GM18858 (cell line): Measurements from ENCODE around the gene MPRIP.

ENCODE experiments used
- ATAC-seq: cut with Tn5 transposase; IDR thresholded peaks from one replicate; pipeline ENCODE4 v1.9.1; 2021; ENCODE audit not compliant: unreplicated experiment

The MPRIP gene

DNA sequence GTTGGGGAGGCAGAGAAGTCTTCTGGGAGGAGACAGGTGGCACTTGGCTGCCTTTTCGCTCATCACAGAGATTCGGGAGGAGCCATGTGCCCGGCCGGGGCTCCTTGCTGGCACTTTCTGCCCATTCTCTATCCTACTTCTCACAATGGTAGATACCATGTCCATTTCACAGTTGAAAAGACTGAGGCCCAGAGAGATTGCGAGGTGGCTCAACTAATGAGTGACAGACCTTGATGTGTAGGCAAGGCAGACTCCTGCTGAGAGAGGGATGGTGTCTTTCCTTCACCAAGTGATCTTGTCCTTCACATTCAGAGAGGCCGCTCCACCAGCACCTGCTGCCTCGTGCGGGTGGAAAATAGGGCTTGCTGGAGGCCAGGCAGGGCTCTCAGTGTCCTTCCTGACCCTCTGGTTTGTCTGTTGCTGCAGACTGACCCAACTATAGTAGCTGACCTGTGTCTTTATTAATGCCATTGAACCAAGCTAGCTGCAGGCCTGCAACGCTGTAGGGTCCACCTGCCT, 42.1 kb downstream of the MPRIP start:
- ATAC-seq: no peak

DNA sequence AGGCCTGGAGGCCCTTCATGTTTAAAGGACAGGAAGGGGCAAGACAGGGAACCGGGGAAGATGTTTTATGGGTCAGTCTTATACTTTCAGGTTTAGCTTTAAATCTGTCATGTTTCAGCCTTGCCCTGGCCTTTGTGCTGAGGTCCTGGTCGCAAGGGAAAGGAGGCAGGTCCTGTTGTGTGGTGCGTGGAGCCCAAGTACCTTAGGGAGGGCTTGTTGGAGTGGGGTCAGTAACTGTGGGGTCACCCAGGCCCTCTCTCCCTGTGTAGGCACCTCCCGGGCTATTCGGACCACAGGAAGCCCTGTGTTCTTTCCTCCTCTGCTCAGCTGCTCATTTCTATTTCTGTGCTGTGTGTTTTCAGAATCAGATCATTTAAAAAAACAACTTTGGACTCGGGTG, 42.7 kb downstream of the MPRIP start:
- no peak for ATAC-seq

DNA sequence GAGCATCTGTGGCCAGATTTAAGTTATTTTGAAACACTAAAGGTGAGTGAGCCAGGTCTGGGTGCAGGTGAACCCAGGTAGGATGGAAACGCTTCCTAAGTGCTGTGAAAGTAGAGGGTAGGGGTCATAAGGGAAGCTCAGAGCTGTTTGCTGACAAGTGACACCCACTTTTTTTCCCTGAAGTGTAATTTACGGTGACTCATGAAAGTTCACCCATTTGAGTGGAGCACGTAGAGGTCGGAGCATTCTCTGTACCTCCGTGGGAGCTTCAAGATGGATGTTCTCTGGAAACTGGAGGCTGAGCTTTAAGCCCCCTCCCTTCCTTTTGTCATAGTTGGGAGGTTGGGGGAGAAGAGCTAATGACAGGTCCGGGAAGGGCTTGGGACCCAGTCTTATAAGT, 44.3 kb downstream of the MPRIP start:
- ATAC-seq: no peak

DNA sequence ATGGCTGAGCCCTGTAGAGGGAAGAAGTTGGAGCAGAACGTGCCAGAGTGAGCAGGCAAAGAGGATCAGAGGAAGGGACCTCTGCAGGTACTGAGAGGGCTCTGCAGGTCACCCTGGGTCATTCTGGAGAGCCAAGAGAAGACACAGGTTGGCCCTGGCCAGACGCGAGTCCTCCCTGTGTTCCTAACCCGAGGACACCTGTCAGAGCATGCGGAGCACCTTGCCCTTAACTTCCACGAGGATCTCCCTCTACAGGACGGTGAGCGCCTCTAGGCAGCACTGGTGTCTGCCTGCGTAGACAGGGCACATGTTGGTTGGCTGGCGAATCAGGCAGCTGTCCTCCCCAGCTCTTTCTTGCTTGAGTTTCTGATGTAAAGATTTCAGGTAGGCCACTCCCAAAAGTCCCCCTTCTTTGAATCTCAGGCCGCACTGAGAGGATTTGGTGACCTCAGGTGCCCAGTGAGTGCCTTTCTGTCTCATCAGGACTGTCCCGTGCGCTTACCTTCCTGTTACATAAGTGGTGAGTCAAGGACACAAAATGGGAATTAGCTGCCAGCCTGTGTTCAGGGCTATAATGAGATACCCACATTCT, 45.3 kb downstream of the MPRIP start:
- no peak for ATAC-seq

DNA sequence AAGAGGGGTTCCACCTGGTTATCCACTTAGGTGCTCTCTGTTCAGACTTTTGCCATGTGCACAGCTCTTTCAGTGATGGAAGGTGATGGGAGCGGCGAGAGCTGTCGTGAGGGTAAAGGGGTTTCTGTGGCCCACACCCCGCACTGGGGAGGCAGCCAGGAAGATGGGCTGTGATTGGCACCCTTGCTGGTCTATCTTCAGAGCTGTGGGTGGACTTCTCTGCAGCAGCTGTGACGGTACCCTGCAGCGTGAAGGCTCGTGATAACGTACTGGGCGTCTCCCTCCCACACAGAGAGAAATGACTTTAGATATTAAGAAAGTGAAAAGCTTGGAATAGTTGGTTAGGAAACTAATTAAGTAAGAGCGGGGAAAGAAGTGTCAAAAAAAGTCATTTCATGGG, 45.8 kb downstream of the MPRIP start:
- no peak for ATAC-seq

DNA sequence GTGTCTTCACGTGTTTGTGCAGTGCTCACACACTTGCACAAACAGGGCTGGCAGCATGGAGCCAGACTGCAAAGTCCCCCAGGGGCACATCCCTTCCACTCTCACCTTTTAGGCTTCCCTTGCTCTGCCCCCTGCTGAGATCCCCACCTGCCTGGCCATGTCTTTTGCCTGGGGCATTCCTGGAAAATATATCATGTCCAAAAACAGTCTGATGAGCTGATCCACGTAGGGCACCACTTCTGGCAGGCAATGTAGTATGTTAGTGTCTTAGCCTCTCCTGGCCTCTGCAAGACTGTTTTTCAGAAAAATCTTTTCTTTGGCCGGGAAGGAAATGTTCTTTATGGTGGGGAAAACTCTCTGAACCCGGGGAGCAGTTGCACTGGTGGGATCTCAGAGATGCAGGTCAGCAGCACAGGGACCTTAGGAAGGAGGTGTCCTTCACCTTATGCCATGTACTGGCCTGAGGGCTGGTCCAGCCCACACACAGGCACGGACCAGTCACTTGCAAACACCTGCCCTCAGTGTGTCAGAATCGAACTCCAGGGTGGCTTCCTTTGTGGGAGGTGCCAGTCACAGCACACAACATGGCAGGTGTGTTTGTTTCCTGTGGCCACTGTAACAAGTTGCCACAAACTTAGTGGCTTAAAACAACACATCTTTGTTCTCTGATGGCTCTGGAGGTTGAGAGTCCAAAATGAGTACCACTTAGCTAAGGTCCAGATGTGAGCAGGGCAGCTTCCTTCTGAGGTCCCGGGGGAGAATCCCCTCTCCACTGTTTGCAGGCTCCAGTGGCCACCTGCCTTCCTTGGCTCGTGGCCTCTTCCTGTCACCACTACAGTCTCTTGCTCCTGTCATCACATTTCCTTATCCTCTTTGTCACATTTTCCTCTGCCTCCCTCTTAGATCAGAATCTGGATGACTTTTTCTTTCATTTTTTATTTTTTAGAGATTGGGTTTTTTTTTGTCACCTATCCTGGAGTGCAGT, 46.6 kb downstream of the MPRIP start:
- no peak for ATAC-seq

DNA sequence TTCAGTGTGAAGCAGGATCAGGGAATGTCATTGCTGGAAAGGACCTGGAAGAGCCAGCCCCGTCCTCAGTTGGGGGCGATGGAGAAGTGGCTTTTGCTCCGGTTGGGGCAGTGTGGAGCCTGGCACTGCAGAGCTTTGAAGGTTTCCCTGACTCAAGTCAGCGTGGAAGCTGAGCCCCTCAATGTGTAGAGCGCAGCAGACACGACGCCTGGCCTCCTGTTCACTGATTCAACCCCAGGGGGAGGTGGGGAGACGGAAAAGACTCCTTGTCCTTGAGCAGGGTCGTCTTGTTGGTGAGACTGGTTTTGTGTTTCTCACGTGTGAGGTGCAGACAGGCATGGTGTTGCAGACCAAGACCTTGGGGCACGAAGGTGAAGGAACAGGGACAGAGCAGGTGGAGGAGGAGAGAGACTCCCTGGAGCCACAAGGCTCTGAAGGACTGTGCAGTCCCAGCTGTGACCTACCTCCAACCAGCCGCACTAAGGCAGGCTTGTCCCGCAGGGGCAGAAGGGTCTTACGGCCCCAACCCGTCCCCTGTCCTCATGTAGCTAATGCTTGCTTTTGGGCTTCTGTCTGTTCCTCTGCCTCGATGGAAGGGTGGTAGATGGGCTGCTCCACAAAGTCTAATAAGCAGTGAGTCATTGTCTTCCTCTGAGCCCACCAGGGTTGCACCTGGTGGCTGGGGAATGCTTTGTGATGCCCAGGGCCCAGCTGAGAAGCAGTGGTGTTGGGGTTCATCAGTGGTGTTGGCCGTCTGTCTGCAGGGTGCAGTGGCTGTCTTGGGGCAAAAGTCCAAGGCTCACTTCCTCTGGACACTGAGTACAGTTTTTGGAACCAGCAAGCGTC, 47.8 kb downstream of the MPRIP start:
- no peak for ATAC-seq

DNA sequence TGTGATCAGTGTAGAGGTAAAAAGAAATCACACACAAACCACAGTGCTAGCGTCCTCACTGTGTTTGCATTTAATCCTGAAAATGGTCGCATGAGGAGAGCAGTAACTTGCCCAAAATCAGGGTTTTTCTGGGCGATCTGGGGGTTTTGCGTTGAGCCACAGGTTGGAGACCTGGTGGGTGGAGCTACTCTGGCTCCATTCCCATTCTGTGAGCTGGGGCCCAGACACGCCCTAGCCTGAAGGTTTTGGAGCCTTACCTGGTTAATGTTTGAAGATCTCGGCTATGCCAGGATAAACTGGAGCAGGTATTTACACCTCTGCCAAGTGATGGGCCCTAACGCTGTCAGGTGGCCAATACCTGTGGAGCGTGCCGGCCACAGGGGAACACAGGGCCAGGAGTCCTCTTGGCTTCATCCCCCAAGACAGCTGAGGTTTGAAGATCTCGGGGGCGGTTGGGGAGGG, 48.4 kb downstream of the MPRIP start:
- no peak for ATAC-seq

DNA sequence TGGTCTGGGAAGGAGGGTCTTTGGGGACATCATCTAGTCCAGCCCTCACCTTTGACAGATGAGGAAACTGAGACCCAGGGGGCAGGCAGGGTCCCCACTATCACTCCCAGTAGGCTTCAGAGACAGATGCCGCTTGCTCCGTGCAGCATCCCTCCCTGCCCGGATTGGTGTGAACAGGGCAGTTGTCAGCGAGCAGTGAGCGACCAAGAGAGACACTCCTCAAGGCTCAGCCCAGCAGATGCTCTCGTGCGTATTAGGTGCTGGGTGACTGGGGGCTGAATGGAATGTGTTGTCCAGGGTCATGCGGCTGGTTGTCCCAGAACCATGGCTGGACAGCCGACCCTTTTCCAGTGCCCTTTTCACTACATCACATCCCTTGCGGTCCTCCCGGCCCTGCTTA, 49.0 kb downstream of the MPRIP start:
- no peak for ATAC-seq

DNA sequence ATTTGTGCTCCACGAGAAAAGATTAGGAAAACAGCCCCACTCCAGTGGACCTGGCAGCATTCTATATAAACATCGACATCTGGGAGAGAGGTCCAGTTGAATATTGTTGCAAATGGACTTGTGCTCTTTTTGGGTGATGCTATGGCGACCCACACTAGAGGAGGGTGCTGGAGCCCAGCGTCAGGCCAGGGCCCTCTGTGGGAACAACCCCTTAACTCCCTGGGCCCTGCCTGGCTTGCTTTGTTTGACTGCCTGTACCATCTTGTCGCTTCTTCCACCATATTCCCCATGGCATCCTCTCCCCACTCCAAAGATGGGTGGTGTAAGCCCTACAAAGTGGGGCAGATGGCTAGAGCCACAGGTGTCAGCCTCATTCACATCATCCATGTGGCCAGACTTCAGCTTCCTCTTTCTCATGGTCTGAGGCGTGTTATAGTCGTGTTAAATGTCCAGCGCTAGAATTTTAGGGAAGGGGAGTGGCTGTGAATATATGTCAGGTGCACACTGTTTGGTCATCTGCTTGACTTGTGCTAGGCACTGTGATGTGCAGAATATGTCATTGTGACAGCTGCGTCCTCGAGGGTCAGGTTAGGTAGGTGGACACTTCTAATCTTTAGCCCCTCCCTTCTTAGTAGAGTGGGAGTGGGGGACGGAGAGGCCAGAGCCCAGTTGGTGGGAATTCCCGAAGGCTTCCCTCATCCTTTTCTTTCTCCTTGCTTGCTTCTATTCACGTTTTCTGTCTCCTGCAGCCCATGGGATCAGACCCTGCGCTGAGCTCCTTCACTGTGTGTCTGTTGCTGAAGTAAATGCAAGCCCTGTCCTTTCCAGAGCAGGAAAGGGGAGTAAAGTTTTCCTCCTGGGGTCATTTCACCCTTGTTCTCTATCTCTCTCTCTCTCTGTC, 49.8 kb downstream of the MPRIP start:
- no peak for ATAC-seq

DNA sequence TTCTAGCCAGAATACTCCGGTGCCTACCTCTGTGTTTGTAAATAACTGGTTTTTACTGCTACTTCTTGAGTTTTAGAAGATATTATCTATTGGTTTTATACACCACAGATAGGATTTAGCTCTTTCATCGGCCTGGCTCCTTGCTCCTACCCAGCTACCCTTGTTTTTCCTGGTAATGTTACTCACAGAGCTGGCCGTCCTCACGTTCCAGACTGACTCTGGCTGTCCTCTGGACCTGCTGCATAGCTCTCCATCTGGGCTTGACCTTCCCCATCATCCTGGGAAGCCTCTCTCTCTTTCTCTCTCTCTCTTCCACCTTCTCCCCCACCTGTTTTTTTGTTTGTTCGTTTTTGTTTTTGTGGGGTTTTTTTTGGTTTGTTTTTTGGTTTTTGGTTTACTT, 51.5 kb downstream of the MPRIP start:
- ATAC-seq: no peak

DNA sequence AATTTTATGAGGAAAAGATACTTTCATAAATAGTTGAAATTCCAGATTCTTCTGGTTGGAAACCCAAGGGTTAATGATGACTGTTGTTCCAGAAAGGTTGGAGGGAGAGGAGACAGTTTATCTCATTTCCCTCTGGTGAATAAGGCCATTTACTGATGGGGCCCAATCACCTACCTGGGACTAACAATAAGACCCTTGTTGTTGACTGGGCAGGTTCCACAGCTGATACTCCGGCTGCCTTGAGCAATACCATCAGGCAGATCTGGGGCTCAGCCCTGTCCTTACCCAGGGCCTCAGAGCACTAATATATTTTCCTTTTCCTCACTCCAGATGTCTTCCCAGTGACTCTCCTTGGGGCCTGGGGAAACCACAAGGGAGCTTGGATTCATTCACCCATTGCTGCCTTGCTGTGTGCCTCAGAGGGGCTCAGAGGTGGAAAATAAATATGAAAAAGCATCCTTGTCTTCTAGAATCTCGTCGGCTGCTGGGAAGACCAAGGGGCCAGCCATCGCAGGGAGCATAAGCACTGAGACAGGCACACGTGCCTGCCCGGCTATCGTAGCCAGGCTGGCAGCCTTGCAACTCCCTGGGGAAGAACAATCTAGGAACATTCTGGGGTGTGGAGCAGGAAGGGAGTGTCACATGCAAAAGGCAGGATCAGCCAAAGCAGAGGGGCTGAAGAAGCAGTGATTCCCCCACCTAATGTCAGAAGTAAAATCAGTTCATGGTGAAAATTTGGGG, 54.4 kb downstream of the MPRIP start:
- ATAC-seq: no peak

DNA sequence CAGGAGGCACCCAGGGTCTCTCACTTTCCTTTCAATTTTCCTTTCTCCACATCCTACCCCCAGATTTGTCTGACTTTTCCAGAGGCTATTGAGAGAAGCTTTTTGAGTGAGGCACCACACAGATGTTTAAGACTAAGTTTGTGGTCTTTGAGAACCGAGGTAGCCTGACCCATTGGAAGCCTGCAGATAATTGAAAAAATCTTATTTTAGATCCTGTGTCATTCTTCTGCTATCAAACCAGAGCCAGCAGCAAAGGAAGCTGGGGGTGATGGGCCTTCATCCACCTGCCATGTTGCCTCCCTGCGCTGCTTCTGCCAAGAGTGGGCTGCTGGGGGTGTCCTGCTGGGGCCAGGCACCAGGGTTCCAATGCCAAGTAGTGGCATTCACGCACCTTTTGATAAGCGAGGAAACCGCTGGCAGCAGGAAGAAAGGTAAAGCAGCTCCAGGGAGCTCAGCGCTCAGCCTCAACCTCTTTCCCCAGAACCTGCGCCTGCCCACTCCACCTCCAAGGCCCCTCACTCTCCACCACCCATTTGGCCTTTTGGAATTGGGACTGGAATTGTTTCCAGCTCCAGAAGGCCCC, 55.6 kb downstream of the MPRIP start:
- no peak for ATAC-seq

DNA sequence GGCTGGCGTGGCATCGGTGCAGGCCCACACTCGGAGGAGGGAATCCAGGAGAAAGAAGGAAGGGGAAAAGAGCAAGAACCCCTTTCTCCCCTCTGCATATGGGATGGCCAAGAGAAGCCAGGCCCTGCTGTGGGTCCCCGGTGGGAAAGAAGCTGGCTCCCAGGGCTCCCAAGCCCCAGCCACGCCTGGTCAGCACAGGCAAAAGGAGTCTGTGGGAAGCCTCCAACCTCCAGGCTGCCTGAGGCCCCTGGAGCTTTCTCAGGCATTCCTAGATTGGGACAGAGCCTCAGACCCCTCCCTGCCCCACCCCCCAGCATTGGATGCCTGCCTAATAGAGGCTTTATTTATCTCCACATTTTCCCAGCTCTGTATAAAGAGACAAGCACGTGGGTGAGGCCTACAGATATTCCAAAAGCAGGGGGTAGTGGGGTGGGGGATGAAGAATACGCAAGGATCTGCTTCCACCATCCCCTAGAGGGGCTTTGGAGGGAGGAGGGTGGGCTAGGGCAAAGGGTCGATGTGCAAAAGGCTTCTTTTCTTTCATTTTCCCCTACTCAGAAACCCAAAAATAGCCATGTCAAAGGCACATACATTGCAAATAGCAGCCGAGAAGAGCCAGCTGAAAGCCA, 56.4 kb downstream of the MPRIP start:
- no peak for ATAC-seq

DNA sequence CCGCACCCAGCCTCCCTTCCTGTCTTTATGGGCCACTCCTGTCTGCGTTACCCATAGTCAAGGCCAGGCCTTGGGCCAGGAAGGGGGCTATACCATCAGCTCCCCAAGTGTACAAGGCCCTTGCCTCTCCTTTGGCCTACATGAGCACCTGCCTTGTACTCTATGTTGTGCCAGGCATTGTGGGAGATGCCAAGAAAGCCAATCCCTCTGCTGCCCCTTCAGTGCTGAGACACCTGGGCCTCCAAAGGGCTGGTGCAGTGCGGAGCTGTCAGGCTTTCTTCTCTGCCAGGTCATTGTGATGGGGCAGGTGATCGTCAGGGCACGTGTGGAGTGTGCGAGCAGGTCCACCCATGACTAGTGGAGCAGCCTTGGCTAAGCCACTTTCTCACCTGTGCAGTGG, 59.9 kb downstream of the MPRIP start:
- no peak for ATAC-seq

DNA sequence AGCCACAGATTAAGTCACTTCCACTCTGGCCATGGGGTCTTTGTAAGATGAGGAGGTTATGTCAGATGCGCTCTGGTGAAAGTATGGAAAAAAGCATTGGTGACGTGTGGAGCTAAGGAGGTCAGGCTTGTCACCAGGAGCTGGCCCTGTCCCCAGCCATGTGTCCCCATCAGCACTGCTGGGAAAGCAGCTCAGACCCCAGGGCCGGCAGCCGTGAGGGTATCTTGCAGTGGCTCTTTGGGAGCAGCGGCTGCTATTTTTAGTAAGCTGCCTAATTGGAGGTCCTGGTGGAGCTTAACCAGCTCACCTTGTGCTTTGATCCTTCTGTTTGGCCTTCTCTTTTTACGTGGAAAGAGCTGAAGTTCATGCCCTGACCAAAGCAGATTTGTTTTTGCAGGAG, 60.9 kb downstream of the MPRIP start:
- ATAC-seq: no peak

DNA sequence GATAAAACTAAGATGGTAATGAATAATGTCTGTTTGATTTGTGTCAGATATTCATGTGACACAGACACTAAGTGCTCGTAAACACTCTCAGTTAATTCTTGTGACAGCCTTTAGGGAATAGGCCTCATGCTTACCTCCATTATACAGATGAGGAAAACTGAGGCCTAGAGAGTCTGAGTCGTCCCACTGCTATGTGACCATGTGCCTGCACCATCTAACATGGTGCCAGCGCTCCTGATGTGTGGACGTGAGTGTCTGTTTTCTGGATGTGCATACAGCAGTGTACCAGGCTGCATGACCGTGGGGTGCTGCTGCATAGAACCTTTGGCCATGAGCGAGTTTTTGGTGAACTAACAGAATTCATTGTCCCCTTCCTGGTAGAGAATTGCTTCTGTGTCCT, 61.8 kb downstream of the MPRIP start:
- no peak for ATAC-seq

DNA sequence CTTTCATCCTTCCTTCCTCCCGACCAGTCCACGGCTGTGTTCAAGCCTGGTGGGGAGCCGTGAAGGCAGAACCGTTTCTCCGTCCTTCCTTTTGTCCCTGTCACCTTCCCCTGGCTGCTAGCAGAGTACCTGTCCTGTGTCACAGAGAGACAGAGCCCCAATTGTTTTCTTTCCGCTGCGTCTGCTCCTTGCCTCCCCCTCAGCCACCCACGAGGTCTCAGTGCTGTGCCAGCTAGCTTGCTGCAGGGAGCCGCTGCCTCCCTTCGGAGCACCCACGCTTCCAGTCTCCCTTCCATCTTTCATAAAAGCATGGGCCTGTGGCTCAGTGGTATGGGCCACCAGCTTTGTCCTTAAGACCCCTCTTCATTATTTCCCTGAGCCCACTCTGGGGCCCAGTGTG, 62.2 kb downstream of the MPRIP start:
- ATAC-seq: no peak

DNA sequence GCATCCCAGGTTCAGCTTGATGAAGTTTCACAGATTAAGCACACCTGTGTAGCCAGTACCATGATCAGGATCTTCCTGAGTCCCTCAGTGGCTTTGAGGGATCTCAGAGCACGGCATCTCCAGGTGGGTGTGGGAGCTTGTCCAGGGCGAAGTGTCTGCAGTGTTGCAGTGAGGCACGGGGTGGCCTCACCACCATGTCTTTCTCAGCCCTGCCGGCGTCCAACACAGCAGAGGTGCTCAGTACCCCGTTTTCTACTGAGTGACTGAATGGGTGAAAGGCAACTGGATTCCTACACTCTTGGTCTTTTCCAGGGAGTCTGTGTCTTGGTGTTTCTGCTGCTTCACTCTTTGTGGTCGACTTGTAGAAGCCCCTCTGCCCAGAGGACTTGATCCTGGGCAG, 63.7 kb downstream of the MPRIP start:
- no peak for ATAC-seq
